HepG2 (cell line): ENCODE results near the gene FNBP1L. TPM values are rescaled to one million over a fixed set of nuclear protein-coding genes. Genes with fewer than 3 reads are reported as not detected.

Source experiments
- AHR ChIP-seq: IDR thresholded peaks from 2 replicates; pipeline ENCODE4 v1.6.1; 2018; ENCODE audit warnings: missing genetic modification reagents, missing compliant biosample characterization
- CREM ChIP-seq, 2 experiments: sonication (generic) in 1 of 2; formaldehyde crosslinking in 1 of 2; IDR thresholded peaks; 2 replicates each; pipeline versions ENCODE4 v1.4.0 to v1.6.1; 2016 to 2020; ENCODE audit warnings: antibody characterized with exemption in 1 of 2, mild to moderate bottlenecking in 1 of 2, missing genetic modification reagents in 1 of 2
- E2F2 ChIP-seq: sonication (generic); formaldehyde crosslinking; IDR thresholded peaks from 2 replicates; pipeline ENCODE4 v1.4.0; 2020; ENCODE audit warnings: missing genetic modification reagents, borderline replicate concordance
- FOXC1 ChIP-seq: sonication (generic); formaldehyde crosslinking; IDR thresholded peaks from 2 replicates; pipeline ENCODE4 v1.8.0; 2022; ENCODE audit warnings: mild to moderate bottlenecking, missing genetic modification reagents, borderline replicate concordance
- HBP1 ChIP-seq: IDR thresholded peaks from 2 replicates; pipeline ENCODE4 v1.6.1; 2016; ENCODE audit warnings: low read depth, control low read depth
- HHEX ChIP-seq: IDR thresholded peaks from 2 replicates; pipeline ENCODE4 v1.6.1; 2016; ENCODE audit warnings: control low read depth
- KAT2B ChIP-seq: fragments of 150-350 bp; IDR thresholded peaks from 2 replicates; pipeline ENCODE4 v1.6.1; 2014; ENCODE audit warnings: low read depth, low read length, borderline replicate concordance
- KMT2A ChIP-seq: sonication (generic); formaldehyde crosslinking; IDR thresholded peaks from 2 replicates; pipeline ENCODE4 v1.4.0; 2020; ENCODE audit warnings: missing genetic modification reagents
- MTA3 ChIP-seq: sonication (generic); formaldehyde crosslinking; IDR thresholded peaks from 2 replicates; pipeline ENCODE4 v1.4.0; 2020; ENCODE audit warnings: missing genetic modification reagents
- REPIN1 ChIP-seq: sonication (generic); formaldehyde crosslinking; IDR thresholded peaks from 2 replicates; pipeline ENCODE4 v1.8.0; 2022; ENCODE audit warnings: missing genetic modification reagents, low read depth, mild to moderate bottlenecking, borderline replicate concordance
- SALL1 ChIP-seq: sonication (generic); formaldehyde crosslinking; IDR thresholded peaks from 2 replicates; pipeline ENCODE4 v1.8.0; 2022; ENCODE audit warnings: mild to moderate bottlenecking, missing genetic modification reagents
- SMAD1 ChIP-seq: sonication (generic); formaldehyde crosslinking; IDR thresholded peaks from 2 replicates; pipeline ENCODE4 v1.4.0; 2020; ENCODE audit warnings: missing genetic modification reagents, low read depth, mild to moderate bottlenecking, borderline replicate concordance
- SP4 ChIP-seq: sonication (generic); formaldehyde crosslinking; IDR thresholded peaks from 2 replicates; pipeline ENCODE4 v1.8.1; 2023; ENCODE audit warnings: mild to moderate bottlenecking, missing genetic modification reagents
- TARDBP ChIP-seq: sonication (generic); formaldehyde crosslinking; IDR thresholded peaks from 2 replicates; pipeline ENCODE4 v1.8.0; 2022; ENCODE audit warnings: mild to moderate bottlenecking, missing genetic modification reagents
- TOPORS ChIP-seq: sonication (generic); formaldehyde crosslinking; IDR thresholded peaks from 2 replicates; pipeline ENCODE4 v1.8.0; 2023; ENCODE audit warnings: mild to moderate bottlenecking, missing genetic modification reagents
- XRCC5 ChIP-seq: fragments of 200-400 bp; formaldehyde crosslinking; optimal IDR thresholded peaks from 2 replicates; pipeline ENCODE3; 2017; ENCODE audit warnings: mild to moderate bottlenecking, low read length
- ZBTB42 ChIP-seq: sonication (generic); formaldehyde crosslinking; IDR thresholded peaks from 2 replicates; pipeline ENCODE4 v1.5.0; 2020; ENCODE audit warnings: mild to moderate bottlenecking, missing genetic modification reagents
- ZNF20 ChIP-seq: sonication (generic); formaldehyde crosslinking; IDR thresholded peaks from 2 replicates; pipeline ENCODE4 v1.4.0; 2020; ENCODE audit warnings: mild to moderate bottlenecking, moderate library complexity, missing genetic modification reagents
- ZNF317 ChIP-seq: sonication (generic); formaldehyde crosslinking; IDR thresholded peaks from 2 replicates; pipeline ENCODE4 v1.5.0; 2020; ENCODE audit warnings: mild to moderate bottlenecking, missing genetic modification reagents
- ZNF343 ChIP-seq: sonication (generic); formaldehyde crosslinking; IDR thresholded peaks from 2 replicates; pipeline ENCODE4 v1.4.0; 2020; ENCODE audit warnings: mild to moderate bottlenecking, missing genetic modification reagents
- ZNF607 ChIP-seq: sonication (generic); formaldehyde crosslinking; IDR thresholded peaks from 2 replicates; pipeline ENCODE4 v1.5.1; 2020; ENCODE audit warnings: missing genetic modification reagents, mild to moderate bottlenecking, borderline replicate concordance
- ZNF687 ChIP-seq: sonication (generic); formaldehyde crosslinking; IDR thresholded peaks from 2 replicates; pipeline ENCODE4 v1.5.1; 2020; ENCODE audit warnings: mild to moderate bottlenecking, missing genetic modification reagents, moderate library complexity
- ZSCAN21 ChIP-seq: sonication (generic); formaldehyde crosslinking; IDR thresholded peaks from 2 replicates; pipeline ENCODE4 v1.8.0; 2022; ENCODE audit warnings: mild to moderate bottlenecking, missing genetic modification reagents, moderate library complexity, borderline replicate concordance
- ZSCAN29 ChIP-seq: sonication (generic); formaldehyde crosslinking; conservative IDR thresholded peaks from 2 replicates; pipeline ENCODE4 v1.4.0; 2020; ENCODE audit warnings: mild to moderate bottlenecking, missing genetic modification reagents
- polyA plus RNA-seq, 8 experiments: library from polyadenylated mRNA; depleted of rRNA in 3 of 8; stranded (reverse) in 7 of 8; unstranded in 1 of 8; fragments of >200 nt; fragmentation: Illumina TruSeq in 4 of 8; extraction: Trizol in 4 of 8; gene quantifications; 2 replicates each; pipeline versions ENCODE4 v1.2.1 to v1.2.3, GENCODE V29; 2011 to 2016; ENCODE audit warnings: low read depth in 4 of 8, missing spikeins in 1 of 8, mixed read lengths in 1 of 8; ENCODE audit not compliant: insufficient read depth in 1 of 8
- total RNA-seq, 5 experiments: library from RNA; depleted of rRNA; stranded (reverse); fragments of >200 nt; fragmentation: Illumina TruSeq; extraction: Trizol; gene quantifications; 2 replicates each; pipeline ENCODE4 v1.2.3, GENCODE V29; 2016; ENCODE audit warnings: low read depth in 1 of 5

Gene FNBP1L
- total and polyA plus RNA-seq, 2 of the 13 experiments (the other 11 are each of a cell fraction or from before 2014, with no cell fraction given) = 24.1 to 27.1 TPM

DNA sequence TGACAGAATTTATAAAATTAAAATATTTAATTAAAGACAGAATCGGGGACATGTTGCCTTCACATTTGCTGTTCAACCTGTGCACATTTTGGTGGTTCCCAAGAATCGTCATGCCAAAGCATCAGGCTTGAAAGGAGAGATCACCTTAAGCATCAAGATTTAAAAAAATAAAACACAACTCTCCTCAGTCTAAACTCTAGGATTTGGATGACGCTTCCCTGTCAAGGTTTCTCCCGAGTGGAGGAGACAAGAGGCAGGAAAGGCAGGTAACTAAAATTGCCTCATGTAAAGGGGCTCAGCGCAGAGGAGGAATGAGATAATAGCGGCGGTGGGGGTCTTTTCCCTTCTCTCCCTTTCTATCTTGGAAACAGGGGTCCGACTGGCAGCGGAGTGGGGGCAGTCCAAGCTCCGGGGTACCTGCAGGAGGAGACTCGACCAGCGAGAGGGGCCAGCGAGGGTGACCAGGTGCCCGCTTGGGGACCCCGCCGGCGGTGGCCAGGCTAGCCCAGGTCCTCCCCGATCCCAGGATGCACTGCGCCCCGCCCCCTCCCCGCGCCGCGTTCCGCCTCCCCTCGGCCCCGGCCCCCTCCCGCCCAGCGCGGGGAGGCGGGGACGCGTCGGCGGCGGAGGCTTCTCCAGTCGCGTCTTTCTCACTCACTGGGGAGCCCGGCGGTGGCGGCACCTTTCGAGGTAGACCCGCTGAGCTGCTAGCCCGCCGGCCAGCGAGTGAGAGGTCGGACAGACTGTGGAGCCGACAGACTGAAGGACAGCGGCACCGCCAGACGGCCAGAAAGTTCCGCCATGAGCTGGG lies at the start of gene FNBP1L (continued):
- TF ChIP-seq HHEX (CRISPR knock-in tag) (no peak), FOXC1 (no peak), ZBTB42 (CRISPR knock-in tag) (no peak), KAT2B (no peak), TOPORS (CRISPR knock-in tag) (no peak), ZNF607 (CRISPR knock-in tag) (peak; percentile 88; the same call in 1 of the 2 replicates), E2F2 (CRISPR knock-in tag) (no peak), XRCC5 (no peak), SALL1 (CRISPR knock-in tag) (peak; percentile 70), AHR (CRISPR knock-in tag) (no peak), ZNF343 (CRISPR knock-in tag) (no peak), ZNF20 (CRISPR knock-in tag) (no peak), MTA3 (CRISPR knock-in tag) (no peak), HBP1 (no peak), ZNF687 (CRISPR knock-in tag) (peak; percentile 79), SP4 (CRISPR knock-in tag) (peak; percentile 71; the same call in 1 of the 2 replicates), ZSCAN29 (CRISPR knock-in tag) (0 out of 2 replicates have a peak, but pooled peaks have one; percentile 24), SMAD1 (no peak), ZSCAN21 (CRISPR knock-in tag) (no peak), ZNF317 (CRISPR knock-in tag) (peak; percentile 30; the same call in 1 of the 2 replicates), CREM (IDR thresholded peaks at IDR 0.05) (no peak), CREM (CRISPR knock-in tag; IDR thresholded peaks at IDR 0.05) (no peak), TARDBP (CRISPR knock-in tag) (peak; percentile 64; the same call in 1 of the 2 replicates), KMT2A (CRISPR knock-in tag) (peak; percentile 87), REPIN1 (CRISPR knock-in tag) (peak; percentile 80)
